Parietal lobe (tissue), 1 donor: ENCODE results near the gene USP5. TPM values are rescaled to one million over a fixed set of nuclear protein-coding genes. Genes with fewer than 3 reads are reported as not detected.

Experiments
- total RNA-seq: library from RNA; depleted of rRNA; stranded (reverse); fragments of >200 nt; gene quantifications from one replicate; pipeline ENCODE4 v1.2.3, GENCODE V29; 2014

Gene USP5, protein sequence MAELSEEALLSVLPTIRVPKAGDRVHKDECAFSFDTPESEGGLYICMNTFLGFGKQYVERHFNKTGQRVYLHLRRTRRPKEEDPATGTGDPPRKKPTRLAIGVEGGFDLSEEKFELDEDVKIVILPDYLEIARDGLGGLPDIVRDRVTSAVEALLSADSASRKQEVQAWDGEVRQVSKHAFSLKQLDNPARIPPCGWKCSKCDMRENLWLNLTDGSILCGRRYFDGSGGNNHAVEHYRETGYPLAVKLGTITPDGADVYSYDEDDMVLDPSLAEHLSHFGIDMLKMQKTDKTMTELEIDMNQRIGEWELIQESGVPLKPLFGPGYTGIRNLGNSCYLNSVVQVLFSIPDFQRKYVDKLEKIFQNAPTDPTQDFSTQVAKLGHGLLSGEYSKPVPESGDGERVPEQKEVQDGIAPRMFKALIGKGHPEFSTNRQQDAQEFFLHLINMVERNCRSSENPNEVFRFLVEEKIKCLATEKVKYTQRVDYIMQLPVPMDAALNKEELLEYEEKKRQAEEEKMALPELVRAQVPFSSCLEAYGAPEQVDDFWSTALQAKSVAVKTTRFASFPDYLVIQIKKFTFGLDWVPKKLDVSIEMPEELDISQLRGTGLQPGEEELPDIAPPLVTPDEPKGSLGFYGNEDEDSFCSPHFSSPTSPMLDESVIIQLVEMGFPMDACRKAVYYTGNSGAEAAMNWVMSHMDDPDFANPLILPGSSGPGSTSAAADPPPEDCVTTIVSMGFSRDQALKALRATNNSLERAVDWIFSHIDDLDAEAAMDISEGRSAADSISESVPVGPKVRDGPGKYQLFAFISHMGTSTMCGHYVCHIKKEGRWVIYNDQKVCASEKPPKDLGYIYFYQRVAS
- total RNA-seq = 64.8 TPM

DNA sequence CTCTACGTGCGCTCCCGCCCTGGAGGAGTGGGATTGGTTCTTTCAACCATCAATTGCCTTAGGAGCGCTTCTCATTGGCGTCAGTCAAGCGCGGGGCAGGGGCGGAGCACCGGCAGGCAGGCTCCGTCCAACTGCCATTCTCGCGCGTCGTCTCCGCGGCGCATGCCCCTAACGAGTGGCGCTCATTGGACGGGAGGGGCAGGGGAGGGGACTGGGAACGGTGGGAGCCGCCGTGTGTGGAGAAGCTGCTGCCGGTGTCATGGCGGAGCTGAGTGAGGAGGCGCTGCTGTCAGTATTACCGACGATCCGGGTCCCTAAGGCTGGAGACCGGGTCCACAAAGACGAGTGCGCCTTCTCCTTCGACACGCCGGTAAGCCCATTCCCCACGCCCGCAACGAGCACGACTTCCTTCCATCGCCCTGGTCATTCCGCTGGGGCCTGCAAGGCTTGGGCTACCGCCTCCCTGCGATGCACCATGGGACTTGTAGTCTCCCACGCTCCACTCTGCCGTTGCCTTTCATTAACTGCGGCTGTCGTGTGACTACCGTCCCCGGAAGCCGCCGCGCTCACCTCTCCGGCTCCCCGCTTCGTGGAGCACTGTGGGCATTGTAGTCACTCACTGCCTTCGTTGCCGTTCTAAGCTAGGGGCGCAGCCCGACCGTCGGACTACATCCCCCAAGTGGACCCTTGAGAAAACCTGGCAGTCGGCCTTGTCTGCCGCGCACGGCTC, at the start of gene USP5:
USP5 (plus strand) TSS at position 230 of the 730 bp plus-strand sequence; CDS start at position 260, 30 bp downstream.

DNA sequence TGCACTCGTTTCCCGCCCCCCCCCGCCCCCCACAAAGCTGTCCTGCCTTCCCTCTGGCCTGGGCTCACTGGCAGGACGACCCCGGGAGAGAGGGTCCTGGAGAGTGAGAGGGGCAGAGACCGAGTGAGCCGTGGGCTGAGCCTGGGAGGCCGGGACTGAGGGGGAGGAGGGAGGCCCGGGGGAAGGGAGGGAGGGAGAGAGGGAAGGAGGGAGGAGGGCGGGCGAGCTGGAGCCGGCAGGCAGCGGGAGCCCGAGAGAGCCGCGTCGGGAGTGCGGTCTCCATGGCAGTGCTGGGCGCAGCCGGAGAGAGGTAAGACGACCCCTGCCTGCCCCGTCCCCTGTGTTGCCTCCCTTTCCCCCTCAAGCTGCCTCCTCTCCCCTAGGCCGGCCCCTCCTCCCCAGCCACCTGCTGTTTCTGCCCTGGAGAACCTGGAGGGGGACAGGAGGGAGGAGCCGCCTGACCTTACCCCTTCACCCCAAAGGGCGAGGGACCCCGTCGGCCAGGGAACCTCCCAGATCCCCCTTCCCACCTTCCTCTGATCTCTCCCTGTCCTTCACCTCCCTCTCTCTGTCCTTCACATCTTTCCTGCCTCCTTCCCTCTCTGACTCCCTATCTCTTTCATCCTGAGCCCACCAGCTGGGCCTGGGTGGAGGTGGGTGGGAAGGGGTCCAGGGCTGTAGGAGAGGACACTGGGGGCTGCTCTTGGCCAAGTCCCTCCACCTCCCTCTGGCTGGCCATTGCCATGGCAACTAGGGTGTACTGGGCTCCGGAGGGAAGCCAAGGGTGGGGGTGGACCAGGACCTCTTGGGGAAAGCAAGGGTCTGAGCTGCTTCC, 30.1 kb upstream of the USP5 start, which contains the start of gene GPR162:
GPR162 (plus strand) TSS at position 231 of the 835 bp plus-strand sequence. CDS start 2,078 bp downstream, outside the sequence.

DNA sequence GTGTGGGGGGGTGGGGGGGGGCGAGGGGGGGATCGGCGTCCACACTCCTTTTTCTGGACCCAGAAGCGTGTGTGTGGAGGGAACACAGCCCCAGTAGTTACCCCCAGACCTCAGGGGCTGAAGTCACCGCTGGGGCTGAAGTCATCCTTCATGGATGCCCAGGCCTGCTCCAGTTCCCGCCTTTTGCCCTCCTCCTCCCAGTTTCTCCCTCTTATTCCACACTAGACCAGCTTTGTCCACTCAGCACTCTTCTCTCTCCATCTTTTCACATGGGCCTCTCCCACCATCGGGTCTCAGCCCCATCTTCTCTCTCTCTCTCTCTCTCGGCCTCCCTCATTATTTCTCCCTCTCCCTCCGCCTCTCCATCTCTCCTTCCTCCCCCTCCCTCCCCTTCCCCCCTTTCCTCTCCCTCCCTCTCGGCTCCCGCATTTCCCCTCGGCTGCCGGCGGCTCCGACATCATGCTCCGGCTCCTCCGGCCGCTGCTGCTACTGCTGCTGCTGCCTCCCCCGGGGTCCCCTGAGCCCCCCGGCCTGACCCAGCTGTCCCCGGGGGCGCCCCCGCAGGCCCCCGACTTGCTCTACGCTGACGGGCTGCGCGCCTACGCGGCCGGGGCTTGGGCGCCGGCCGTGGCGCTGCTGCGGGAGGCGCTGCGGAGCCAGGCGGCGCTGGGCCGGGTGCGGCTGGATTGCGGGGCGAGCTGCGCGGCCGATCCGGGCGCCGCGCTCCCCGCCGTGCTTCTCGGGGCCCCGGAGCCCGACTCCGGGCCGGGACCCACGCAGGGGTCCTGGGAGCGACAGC, 23.8 kb upstream of the USP5 start, which contains the start of gene P3H3:
P3H3 (plus strand) TSS at position 426 of the 799 bp plus-strand sequence; CDS start at position 460, 34 bp downstream.

DNA sequence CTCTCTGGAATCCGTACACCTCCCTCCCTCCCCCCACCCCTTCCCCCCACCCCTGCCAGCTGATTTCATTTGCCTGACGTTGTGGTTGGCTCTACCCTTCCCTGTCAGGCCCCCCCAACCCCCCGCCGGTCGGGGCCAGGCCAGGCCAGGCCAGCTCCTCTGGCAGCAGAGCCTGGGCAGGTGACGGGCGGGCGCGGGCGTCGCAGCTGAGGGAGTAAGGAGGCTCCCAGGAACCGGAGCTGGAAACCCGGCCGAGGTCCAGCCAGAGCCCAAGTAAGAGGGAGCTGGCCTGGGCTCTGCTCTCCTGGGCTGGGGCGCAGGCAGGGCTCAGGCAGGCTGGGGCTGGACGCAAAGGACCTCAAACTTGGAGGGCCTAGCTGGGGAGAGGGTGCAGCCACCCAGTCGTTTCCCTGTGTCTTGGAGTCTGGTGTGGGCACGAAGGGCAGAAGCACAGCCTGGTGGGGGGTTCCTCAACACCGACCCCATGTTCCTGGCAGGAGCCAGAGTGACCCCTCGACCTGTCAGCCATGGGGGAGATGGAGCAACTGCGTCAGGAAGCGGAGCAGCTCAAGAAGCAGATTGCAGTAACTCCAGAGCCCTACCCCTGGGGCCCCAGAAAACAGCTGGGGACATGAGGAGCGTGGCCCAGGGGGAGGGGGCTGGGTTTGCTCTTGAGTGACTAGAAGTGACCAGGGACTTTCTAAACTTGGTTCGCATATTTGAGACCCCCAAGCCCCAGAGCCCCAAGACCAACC, 11.0 kb upstream of the USP5 start, which contains the start of gene GNB3:
GNB3 (plus strand) TSS at position 165 of the 755 bp plus-strand sequence; CDS start at position 528, 363 bp downstream.

DNA sequence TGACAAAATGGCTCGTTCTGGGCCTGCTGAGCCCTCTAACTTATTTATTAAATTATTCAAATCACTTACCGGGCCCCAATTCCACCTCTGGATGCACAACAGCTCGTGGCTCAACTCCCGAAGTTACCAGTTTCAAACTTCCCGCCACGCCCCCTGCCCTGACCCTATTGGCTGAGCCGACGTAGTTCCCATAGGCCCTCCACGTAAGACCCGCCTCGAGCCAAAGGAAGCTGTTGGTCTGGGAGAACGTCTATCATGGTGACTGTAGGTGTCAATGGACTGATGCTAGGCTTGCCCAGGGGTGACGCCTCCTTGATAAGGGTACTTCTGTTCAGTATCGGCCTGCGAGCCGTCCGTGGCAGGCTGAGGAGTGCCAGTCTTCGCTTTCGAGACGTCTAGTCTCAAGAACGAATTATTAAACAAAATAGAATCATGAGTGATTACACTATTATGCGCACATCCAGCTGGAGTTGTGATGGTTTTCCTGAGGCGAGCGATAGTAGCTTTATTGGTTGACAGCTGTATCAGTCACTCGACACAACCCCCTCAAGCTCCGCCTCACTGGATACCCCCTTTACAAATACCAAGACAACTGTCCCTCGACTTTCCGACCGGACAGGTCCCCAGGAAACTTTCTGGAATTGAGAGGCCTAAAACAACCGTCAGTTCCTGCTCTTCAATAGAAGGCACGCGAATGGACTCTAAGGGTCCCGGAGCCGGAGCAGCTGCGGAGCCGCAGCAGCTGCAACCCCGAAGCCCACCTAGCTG, 613 bp upstream of the USP5 start, which contains the start of gene CDCA3:
CDCA3 (minus strand) TSS at position 134 of the 768 bp plus-strand sequence. CDS start 334 bp downstream, outside the sequence.

DNA sequence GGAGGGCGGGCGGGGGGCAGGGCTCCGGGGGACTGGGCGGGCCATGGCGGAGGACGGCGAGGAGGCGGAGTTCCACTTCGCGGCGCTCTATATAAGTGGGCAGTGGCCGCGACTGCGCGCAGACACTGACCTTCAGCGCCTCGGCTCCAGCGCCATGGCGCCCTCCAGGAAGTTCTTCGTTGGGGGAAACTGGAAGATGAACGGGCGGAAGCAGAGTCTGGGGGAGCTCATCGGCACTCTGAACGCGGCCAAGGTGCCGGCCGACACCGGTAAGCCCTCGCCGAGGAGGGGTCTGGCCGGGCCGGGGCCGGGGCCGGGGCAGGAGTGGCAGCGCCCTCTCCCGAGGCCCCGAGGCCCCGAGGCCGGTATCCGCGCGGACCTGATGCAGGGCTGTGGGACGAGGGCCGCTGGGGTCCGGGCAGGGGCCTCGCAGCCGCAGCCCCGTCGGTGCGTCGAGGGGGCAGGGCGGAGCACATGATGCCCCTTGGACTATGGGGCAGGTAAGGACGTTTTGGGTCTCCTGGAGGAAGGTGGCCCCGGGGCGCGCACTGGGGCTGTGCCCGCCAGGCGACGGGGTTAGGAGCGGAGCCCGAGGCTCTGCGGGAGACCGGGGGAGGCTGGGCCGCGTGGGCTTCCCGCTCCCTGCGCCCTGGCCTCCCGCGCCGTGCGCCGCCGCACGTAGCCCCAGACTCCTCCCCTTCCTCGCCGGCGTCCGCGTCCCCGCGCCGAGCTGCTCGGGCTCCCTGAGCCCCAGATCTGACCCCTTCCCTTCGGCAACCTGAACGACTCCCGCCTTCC, 15.7 kb downstream of the USP5 start, which contains the start of gene TPI1:
TPI1 (plus strand) TSS at position 119 of the 798 bp plus-strand sequence; CDS start at position 155, 36 bp downstream.

DNA sequence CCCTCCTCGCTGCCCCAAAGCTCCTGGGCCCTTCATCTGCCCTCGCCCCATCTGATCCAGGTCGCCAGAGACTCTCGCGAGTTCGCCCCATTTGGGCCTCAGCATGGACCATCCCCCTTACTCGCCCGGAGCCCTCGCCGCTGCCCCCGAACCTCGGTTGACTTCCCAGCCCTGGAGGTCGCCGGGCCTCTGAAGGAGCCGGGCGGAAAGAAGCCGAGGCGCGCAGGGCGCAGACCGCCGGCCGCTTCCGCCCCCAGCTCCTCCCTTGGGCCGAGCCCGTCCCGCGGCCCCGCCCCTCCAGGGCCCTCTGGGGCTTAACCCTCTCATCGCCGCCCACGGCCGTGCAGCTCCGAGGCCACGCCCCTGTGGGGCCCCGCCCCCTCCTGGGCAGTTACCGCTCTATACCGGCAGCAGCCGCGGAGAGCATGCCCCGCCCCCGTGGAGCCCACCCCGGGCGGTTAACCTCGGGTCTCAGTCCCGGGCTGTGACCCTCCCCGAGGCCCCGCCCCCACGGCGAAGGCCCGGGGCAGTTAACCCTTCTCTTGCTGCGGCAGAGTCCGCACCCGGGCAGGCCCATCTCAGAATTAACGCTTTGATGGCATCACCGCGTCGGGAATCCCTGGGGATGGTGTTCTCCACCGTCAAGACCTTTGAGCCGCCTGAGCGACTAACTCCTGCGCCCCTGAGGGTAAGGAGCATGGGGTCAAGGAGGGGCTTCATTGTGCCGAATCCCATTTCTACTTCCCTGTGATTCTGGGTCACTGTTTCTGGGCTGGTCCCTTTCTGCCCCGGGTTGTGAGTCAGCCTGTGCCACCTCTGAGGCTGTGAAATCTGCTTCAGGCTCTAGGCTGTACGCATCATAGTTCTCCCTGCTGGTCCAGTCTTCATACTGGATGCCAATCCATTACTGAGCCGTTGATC, 21.4 kb downstream of the USP5 start, which contains the start of gene SPSB2:
SPSB2 (minus strand) TSS at position 210 of the 921 bp plus-strand sequence. CDS start 402 bp downstream, outside the sequence.

DNA sequence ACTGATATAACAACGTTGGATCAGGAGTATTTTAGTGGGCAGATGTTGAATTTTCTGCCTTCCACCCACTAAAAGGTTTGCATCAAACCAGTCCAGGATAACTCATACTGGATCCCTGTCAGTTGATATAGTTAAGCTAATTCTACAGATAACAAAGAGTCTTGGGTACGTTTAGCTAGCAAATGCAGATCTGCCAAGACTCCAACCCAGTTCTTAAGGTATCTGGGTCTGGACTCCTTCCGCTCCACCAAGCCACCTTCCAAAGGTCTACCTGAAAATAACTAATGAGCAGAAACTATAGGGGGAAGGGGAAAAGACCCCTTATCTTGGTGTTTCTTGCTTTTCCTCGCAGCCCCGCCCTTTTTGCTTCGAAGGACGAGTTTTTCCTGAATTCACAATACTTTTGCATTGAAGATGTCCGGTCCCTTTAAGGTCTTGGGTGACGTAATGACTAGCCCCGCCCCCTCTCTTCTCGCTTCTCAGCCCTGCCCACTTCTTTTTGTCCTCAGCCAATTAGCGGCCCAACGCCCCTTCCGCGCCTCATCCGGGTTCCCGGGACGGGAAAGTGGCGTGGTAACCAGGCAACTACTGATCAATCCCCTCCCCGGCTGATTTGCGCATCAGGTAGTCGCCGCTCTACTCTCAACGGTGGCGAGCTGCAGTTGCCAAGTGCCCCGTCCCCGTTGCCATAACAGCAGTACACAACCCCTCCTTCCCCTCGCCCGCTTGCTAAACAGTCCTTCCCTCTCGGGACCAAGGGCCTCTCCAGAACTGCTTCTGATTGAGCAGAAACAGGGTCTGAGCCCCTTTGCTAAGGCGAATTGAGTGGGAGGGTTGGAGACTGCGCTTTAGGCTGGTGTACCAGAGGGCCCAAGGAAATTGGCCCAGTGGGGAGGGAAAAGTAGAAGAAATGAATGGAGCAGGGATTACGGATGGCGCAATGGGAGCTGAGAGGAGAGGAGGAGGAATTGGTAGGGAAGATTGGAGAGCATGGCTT, 52.6 kb downstream of the USP5 start, which contains the start of gene LRRC23:
LRRC23 (plus strand) TSS at position 543 of the 997 bp plus-strand sequence. CDS start 812 bp downstream, outside the sequence.

DNA sequence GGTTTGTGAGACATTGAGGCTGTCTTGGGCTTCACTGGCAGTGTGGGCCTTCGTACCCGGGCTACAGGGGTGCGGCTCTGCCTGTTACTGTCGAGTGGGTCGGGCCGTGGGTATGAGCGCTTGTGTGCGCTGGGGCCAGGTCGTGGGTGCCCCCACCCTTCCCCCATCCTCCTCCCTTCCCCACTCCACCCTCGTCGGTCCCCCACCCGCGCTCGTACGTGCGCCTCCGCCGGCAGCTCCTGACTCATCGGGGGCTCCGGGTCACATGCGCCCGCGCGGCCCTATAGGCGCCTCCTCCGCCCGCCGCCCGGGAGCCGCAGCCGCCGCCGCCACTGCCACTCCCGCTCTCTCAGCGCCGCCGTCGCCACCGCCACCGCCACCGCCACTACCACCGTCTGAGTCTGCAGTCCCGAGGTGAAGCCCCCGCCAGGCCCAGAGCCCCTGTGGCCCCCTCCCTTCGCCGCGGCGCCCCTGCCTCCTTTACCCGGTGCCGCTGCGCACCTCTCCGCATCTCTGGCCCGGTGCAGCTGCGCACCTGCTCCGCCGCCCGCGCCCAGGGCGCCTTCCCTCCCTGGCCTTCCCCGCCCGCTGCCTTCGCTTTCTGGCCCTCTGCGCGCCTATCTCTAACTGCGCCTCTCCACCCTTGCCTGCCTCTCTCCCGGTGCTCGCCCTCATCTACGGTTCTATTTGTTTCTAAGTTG, 62.4 kb downstream of the USP5 start, which contains the start of gene ENO2:
ENO2 (plus strand) TSS at position 335 of the 701 bp plus-strand sequence. CDS start 1,253 bp downstream, outside the sequence.

Other genes starting within 250 kb of the USP5 start
- 210 TPM for gene CHD4, start 244.8 kb upstream of the USP5 start, total RNA-seq
- gene LPAR5, start 216.2 kb upstream of the USP5 start, total RNA-seq = 0.94 TPM
- gene ACRBP, start 204.7 kb upstream of the USP5 start, total RNA-seq = 1.6 TPM
- 83.6 TPM for gene ING4, start 189.0 kb upstream of the USP5 start, total RNA-seq
- gene ZNF384, start 162.8 kb upstream of the USP5 start, total RNA-seq = 32.2 TPM
- 4.1 TPM for gene PIANP, start 151.3 kb upstream of the USP5 start, total RNA-seq
- 39.4 TPM for gene COPS7A, start 128.1 kb upstream of the USP5 start, total RNA-seq
- gene MLF2, start 99.0 kb upstream of the USP5 start, total RNA-seq = 110 TPM
- 64.5 TPM for gene PTMS, start 85.8 kb upstream of the USP5 start, total RNA-seq
- not detected for gene LAG3, start 79.6 kb upstream of the USP5 start, total RNA-seq
- gene CD4, start 62.6 kb upstream of the USP5 start, total RNA-seq = 1.9 TPM
- 57.0 TPM for gene GPR162, start 30.3 kb upstream of the USP5 start, total RNA-seq
- gene P3H3, start 23.7 kb upstream of the USP5 start, total RNA-seq = 25.7 TPM
- 5.9 TPM for gene GNB3, start 11.2 kb upstream of the USP5 start, total RNA-seq
- gene CDCA3, start 864 bp upstream of the USP5 start, total RNA-seq = 4.1 TPM
- 181 TPM for gene TPI1, start 15.4 kb downstream of the USP5 start, total RNA-seq
- 2.8 TPM for gene SPSB2, start 21.2 kb downstream of the USP5 start, total RNA-seq
- 8.5 TPM for gene LRRC23, start 52.7 kb downstream of the USP5 start, total RNA-seq
- 146 TPM for gene ENO2, start 62.4 kb downstream of the USP5 start, total RNA-seq
- 22.5 TPM for gene ATN1, start 75.8 kb downstream of the USP5 start, total RNA-seq
- not detected for gene RNU7-1, start 91.7 kb downstream of the USP5 start, total RNA-seq
- gene C12orf57, start 91.9 kb downstream of the USP5 start, total RNA-seq = 295 TPM
- 3.4 TPM for gene PTPN6, start 99.2 kb downstream of the USP5 start, total RNA-seq
- 104 TPM for gene PHB2, start 118.5 kb downstream of the USP5 start, total RNA-seq
- 39.4 TPM for gene EMG1, start 118.8 kb downstream of the USP5 start, total RNA-seq
- 15.0 TPM for gene LPCAT3, start 166.3 kb downstream of the USP5 start, total RNA-seq
- 8.1 TPM for gene C1S, start 208.6 kb downstream of the USP5 start, total RNA-seq
- gene C1R, start 240.3 kb downstream of the USP5 start, total RNA-seq = 1.6 TPM